AG08396 (cell line): ENCODE results near the gene CDK17.

ENCODE experiments used
- DNase-seq: peaks from one replicate; pipeline ENCODE4 v3.0.0; 2012; ENCODE audit warnings: low spot score, mixed read lengths

The CDK17 gene

DNA sequence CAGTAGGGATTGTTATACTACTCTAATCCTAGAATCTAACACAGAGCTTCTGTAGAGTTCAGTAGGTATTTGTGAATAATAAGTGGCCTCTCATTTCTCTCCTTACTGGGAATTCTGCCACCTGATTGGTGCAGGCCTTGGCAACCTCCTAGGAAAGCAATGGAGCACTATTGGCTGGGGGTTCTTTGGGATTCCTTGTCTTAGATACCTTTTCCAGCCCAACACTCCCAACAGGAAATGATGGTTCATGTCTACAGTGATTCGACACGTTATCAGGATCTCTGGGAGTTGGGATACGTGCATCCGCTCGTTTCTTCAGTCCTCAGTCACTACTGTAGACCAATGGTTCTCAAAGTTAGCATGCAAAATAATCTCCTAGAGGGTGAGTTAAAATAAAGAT lies 138.7 kb downstream of the CDK17 start:
- DNase-seq, result no peak

DNA sequence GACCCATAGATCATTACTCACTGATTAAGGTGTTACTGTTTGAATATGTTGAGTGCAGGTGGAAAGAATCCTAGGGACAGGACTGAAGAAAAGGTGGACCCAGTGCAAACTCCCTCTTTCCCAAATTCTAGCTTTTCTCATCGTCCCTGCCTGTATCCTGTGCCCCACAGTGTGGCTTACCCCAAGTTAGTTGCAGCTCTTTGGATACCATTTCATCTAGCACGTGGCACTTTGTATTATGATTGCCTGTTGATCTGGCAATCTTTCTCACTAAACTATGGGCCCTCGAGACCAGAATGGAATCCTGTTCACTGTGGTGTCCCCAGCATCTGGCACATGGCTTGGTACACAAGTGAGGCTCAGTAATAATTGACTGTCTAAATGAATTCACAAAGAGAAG lies 139.6 kb downstream of the CDK17 start:
- DNase-seq, result no peak

DNA sequence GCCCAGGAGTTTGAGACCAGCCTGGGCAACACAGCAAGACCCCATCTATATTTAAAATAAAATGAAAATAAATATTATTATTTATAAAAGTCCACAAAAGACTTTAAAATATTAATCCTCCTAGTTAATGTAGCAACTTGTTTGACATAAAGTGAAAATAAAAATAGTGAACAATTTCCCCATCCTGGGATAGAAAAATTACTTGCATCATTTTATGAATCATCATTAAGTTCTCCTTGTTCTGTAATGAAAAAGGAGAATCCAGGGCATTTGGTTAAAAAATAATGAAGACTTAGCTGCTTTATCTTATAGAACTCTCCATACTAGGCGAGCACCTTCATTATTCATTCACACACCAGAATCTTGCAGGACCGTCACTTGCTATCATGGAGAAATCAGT lies 140.0 kb downstream of the CDK17 start:
- no peak for DNase-seq

DNA sequence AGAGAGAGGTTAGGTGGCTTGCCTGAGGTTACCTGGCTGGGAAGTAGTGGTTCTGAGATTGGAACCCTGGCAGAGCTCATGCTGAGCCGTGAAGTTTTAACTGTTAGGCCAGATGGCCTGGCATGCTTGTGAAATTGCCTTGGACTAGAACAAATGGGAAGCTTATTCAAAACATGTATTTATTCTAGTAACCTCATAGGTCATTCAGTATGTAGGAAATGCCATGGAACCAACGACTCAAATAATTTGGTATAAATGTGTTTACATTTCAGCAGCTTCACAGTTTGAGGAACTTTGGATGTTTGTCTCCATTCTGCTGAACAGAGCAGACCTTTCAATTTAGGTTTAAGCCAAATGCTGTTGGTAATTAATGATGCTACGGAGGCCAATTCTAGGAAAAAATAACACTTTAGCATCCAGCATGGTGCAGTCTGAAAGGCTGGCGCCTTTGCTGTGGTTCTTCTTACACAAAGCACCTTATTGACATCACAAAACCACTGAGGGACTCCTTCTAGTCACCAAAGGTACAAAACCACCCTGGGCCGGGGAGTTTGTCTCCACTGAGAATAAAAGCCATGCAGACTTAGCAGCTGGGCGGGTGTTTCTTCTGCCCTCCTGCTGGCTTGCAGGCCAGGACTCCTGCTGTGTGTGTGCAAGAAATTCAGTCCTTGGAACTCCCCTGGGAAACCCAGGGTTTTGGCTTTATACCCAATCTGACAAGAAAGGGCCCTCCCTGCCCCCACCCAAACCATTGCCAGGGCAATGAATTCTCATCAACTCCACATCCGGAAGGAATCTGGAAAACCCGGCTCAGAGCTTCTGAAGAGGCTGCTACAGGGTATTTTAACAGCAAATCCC lies 141.9 kb downstream of the CDK17 start:
- DNase-seq, result no peak

DNA sequence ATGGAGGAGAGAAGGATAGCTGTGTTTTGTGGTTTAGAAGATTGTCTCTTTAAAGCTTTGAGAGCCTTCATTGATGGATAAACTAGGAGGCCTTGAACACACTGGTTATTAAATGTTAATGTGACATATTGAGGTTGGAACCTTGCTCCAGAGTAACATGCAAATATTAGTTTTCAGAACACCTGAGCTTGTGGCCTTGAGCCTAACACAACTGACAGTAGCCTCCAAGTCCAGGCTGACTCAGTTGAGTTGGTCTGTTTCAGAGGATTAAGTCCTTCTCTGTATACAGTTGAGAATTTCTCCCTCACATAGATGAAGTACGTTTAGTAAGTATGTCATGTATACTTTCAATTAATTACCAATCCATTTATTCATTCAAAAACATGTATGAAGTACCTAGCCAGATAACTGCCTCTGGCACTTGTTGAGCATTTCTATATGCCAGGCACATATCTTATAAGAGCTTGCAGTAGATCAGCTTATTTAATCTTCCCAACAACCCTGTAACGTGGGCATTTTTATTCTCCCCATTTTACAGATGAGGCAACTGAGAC lies 142.6 kb downstream of the CDK17 start:
- no peak for DNase-seq

DNA sequence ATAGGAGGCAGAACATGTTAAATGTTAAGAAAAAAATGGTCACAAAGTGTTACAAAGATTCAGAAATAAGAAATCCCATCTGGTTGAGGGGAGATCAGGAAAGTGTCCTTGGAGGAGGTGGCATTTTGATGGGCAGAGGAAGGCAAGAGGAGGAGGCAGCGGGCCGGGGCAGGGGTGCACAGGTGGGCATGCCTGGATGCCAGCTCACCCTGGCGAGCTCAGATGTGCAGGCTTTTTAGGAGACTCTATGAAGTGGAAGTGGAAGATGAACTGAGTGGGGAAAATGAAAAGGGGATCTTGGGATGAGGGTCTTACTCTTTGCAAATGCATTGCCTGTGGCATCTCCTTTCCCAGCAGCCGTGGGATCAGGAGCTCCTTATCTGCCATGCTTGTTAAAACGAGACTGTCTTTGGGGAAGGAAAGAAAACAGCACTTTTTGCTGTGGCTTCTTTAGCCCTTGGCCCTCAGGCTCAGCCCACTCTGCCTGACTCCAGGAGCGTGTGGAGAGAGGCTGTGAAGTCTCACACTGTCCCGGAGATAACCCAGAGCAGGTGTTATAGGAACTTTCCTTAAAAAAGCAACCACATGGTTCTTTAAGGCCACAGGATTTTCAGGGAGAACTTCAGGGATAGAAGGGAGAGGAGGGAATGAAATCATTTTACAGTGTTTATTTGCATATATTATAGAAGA lies 143.4 kb downstream of the CDK17 start:
- no peak for DNase-seq

DNA sequence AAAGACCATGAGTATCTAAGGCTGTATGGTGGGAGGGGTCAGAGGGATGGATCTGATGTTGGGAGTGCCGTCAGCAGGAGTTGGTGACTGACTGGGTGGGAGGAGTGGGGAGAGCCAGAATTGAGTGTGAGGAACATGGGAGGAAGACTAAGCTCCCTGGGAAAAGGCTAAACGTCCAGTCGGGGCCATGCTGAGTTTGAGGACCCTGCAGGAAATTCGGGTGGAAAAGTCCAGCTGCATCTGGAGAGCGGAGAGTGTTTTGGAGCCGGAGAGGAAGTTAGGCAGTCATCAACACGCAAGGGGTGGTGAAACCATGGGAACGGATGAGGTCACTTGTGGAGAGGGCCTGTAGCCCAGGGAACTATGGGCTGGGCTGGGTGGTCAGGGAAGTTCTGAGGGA lies 145.2 kb downstream of the CDK17 start:
- DNase-seq, result no peak

DNA sequence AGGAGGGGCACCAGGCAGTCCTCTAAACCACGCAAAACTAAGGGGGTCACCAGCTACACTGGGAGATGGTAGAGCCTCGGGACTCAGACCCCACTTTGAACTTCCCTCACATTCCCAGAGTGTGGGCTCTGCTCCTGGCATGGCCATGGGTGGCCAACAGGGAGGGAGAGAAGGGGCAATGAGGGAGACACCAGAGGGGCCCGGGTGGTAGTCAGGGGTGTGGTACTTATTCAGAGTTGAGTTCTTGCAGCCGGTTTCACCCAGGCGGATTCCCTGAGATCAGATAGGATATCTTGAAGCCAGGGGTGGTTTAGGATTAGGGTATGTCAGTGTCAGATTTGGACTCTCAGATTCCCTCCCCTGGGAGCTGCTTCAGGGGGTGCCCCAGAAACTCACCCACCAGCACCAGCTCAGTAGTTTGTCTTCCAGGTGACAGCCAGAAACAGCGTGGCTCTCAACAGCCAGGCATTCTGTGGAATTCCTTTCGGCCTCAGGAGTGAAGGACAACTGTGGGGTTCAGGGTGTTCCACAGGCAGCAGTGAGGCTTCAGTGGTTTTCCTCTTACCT lies 150.0 kb downstream of the CDK17 start:
- DNase-seq, result no peak

DNA sequence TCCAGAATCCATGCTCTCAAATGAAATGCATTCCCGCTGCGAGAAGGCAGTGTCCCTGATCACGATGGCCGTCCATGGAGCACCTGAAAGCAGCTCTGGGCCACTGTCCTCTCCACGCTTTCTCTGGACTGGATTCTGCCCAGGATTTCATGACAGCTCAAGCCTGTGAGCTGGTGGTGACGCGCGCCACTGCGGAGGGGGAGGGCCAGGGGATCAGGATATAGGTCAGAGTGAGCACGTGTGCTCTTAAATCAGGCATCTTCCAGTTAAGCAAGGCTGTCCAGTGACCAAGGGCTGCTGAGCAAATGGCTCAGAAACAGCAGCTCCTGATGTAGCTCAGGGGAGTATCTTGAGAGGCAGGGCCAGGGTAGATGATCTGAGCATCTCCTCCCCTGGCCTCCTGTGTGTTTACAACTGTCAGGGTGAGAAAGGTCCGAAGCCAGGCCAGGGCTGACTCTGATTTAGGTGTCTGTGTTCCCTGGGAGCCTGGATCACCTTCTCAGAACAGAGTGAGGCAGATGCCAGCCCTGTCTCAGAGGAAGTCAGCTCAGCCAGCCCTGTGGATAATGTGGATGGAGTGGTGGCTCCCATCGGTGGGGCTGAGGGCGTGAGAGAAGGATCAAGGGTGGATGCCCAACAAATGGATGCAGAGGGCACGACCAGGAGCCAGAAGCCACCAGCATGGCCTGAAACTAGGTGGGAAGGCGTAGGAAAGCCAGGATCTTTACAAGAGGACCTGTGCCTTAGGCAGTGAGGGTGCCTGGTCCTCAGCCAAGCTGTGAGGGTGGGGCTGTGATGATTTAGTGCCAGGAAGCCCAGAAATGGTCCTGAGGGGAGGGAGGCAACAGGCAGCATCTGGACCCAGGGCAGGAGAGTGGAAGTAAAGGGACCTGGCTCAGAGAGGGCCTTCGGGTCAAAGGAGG lies 150.8 kb downstream of the CDK17 start:
- DNase-seq, result no peak

DNA sequence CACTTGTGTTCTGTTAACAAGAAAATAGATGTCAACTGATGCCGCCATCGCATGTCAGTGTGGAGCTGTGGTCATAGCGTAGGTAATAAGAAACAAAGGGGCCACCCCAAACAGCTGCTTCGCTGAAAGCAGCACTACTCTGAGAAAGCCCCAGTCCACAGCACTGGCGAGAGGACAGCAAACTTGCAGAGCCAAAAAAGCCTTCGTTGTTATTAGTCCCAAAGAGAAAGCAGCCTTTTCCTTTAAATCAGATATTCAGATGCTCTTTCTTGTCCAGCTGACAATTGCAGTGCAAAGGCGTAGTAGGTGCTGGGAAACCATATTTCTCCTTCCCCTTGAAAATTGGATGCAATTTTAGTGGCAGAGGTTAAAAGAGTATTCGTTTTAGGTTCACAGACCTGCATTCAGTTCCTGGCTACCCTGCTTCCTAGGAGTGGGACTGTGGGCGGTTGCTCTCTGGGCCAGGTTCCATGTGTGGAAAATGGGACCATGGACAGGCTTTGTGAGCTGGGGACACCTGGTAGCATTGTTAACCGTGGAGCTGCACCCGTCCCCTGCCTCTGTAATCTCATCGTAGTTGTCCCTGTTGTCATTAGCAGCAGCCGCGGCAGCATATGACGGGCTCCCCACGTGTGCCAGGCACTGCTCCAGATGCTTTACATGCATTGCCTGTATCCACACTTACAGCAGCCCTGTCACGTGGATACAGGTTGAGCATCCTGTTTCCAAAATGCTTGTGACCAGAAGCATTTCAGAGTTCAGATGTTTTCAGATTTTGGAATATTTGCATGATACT lies 151.9 kb downstream of the CDK17 start:
- no peak for DNase-seq

DNA sequence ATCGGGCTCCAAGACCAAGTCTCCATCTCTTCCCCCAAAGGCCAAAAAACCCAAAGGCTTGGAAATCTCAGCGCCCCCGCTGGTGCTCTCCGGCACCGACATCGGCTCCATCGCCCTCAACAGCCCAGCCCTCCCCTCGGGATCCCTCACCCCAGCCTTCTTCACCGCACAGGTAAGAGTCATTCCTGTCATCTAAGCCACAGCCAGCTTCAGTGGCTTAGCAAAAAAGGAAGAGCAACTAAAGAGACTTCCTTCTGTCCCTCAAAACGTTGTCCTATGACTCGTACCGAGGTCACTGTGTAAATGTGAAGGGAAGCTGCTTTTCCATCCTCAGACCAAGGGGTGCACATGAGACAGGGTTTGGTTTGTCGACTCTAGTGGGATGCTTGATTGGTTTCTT lies 152.7 kb downstream of the CDK17 start:
- DNase-seq, result no peak

DNA sequence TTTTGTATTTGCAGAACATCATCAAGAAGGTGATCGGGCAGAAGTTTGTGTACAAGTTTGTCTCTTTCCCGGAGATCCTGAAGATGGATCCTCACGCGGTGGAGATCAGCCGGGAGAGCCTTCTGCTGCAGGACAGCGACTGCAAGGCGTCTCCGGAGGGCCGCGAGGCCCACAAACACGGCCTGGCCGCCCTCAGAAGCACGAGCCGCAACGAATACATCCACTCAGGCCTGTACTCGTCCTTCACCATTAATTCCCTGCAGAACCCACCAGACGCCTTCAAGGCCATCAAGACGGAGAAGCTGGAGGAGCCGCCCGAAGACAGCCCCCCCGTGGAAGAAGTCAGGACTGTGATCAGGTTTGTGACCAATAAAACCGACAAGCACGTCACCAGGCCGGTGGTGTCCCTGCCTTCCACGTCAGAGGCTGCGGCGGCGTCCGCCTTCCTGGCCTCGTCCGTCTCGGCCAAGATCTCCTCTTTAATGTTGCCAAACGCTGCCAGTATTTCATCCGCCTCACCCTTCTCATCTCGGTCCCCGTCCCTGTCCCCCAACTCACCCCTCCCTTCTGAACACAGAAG lies 153.2 kb downstream of the CDK17 start:
- DNase-seq, result no peak

DNA sequence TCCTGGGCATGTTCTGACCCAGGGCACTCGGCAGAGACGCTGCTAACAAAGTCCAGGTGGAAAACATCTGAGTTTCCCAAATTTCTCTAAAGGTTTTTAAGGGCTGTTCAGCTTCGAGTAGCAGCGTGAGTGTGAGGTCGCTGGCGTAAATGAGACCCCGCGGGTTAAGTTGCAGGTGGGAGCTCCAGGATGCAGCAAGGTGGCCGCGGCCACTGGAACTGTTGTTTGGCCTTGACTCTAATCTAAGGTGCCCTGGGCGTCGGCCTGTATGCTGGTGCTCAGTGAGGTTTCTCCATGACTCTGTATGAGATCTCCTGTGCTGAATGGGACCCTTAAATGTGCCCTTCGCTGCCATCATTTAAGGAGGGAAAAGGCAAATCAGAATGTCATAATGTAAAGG lies 155.4 kb downstream of the CDK17 start:
- DNase-seq, result no peak

DNA sequence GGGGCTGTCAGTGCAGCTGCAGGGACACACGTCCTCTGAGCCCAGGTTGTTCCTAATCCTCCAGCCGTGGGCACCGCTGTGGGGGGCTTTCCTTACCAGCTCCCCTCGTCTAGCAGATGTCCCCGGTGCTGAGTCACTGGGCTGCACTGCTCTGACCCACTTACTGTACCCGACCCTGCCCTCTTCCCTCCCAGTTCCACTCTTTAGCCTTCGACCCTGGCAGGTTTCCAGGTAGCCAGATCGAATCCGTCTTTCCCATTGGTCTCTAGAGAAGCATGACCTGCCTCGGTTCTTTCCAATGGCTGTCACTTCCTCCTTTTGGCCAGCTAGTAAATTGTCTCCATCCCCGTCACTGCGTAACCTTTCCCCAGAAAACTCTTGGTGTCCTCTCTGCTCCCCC lies 157.6 kb downstream of the CDK17 start:
- no peak for DNase-seq

DNA sequence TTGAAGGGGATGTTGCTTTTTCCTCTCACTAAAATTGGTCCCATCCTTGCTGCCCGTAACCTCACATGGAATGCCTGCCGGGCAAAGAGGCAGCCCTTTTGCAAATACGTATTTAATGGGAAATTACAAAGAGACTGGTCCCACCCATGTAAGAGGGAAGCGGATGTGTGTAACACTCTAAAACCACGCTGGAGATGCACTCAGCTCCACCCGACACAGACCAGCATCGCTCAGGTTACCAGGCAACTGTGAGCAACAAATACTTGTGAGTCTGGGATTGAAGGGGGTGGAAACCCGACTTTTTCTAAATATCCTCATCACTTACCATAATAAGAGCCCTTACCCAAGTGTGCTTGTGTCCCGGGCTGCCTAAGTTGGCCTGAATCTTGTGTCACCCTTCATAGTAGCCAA lies 158.4 kb downstream of the CDK17 start:
- DNase-seq, result peak; percentile 89

DNA sequence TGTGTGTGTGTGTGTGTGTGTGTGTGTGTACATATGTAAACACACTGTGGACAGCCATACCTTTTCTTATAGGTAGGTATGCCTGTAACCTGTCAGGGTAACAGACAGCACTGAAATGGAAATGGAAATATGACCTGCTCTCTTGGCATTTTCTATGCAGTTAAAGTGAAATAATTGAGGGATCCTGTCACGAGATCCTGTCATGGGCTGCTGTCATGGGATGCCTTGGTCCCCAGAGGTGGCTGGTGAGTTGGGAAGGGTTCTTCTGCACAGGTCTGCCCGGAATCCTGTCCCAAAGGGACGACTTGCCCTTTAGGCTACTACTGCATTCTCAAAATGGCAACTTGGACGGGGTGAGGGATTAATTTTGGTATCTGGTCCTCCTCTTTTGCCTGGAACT lies 158.8 kb downstream of the CDK17 start:
- no peak for DNase-seq

DNA sequence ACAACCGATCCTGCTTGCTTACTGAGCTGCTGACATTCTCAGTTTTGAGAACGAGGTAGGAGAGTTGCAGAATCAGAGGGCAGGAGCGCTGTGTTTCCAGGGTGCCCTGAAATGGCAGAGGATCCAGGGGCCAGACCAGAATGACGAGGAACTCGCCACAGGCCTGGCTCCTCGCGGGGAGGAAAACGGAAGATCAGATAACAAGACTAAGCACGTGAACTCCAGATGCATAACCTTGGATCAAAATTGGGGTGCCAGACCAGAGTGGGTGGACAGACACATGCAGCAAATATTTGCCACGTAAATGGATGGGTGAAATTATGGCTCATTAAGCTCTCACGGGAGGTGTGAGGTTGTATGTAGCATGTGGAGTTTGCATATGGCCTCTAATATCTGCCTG lies 159.6 kb downstream of the CDK17 start:
- DNase-seq, result no peak

DNA sequence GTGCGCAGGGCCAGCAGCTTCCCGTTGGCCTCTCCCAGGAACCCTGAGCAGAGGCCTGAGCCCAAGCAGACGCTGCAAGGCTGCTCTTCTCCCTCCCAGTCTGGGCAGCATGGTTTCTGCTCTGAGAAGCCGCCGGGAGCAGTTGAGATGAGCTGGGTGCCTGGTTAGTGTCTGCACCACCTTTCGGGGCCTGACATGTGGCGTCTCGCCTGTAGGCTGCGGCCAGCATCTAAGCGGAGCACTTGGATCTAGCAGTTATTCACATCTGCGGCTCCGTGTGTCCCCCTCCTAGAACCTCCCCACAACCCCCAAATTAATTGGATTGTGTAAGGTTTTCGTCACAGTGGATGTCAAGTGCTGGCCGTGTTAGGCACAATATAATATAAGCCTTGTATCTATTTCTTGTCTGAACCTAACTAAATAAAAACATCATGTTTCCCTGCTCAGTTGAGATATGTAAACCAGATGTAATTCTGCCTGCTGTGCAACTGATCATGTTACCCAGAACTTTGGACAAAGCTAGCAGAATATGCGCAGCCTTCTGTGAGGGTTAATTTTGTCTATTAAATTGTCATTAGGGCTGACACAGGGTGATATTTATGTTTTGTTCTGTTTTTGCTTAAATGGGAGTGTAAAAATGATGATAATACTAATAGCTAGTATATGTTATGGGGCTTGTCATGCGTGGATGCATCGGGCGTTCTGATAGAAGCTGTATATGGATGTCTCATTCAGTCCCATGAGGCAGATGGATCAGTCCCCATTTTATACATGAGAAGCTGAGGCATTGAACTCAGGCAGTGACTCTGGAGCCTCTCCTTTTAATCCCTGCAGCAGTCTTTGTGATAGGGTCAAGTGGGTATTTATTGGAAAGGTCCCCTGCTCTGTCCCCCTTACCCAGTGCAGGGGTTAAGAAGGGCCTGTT lies 160.3 kb downstream of the CDK17 start:
- DNase-seq, result no peak

DNA sequence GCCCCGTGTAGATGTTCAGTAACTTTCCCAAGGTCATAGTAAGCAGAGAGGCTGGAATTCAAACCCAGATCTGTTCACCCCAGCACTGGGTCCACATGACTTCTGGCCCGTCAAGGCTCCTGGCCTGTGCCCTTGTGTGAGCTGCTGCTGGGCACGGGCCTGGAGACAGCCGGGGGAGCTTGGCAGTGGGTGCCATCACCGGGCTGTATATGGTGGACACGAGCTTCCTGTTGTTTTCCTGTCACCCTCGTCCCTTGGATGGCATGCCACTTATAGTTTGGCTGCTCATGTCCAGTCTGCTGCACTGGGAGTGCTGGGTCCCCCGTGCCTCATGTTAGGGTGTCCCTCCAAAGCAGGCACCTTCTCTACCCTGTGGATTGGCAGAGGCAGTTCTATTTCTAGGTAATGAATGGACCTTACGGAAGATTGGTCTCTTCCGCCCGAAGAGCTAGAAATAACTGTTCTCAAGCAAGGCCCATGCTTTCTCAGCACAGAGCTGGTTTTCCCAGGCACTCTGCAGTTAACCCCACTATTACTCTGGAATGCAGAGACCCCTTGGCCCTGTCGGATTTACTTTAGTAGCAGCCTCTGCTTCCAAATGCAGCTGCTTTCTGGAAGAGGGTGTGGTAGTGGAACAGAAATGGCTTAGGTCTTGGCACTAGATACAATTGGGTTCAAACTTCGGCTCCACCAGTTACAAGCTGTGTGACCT lies 161.7 kb downstream of the CDK17 start:
- no peak for DNase-seq
